ENCODE measurements around the gene SDS.

DNA sequence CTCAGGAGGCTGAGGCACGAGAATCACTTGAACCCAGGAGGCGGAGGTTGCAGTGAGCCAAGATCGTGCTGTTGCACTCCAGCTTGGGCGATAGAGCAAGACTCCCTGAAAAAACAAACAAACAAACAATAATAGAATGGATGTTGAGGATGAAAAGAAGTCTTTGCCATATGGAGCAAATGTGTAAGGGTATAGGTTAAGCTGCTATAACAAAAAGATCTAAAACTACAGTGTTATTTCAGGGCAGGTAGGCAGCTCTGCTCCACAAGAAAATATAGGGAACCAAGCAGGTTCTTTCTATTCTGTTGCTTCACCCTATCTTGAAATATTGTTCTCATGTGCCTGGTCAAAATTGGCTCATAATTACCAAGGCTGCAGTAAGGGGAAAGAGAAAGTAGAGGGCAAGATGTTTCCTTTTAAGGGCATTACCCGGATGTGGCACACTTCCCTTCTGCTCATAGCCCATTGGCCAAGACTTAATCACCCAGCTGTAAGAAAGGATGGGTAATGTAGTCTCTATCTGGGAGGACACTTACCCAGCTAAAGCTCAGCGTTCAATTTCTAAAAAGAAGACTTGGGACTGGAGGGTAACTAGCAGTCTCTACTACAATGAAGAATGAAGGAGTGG, 42.0 kb upstream of the SDS start:
- no peak for TF ChIP-seq EP300 (IDR thresholded peaks at IDR 0.05)
- TF ChIP-seq, protein P1, sequence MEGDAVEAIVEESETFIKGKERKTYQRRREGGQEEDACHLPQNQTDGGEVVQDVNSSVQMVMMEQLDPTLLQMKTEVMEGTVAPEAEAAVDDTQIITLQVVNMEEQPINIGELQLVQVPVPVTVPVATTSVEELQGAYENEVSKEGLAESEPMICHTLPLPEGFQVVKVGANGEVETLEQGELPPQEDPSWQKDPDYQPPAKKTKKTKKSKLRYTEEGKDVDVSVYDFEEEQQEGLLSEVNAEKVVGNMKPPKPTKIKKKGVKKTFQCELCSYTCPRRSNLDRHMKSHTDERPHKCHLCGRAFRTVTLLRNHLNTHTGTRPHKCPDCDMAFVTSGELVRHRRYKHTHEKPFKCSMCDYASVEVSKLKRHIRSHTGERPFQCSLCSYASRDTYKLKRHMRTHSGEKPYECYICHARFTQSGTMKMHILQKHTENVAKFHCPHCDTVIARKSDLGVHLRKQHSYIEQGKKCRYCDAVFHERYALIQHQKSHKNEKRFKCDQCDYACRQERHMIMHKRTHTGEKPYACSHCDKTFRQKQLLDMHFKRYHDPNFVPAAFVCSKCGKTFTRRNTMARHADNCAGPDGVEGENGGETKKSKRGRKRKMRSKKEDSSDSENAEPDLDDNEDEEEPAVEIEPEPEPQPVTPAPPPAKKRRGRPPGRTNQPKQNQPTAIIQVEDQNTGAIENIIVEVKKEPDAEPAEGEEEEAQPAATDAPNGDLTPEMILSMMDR (IDR thresholded peaks at IDR 0.05), result no peak
- no peak for TF ChIP-seq POLR2A (IDR thresholded peaks at IDR 0.05)
- no peak for TF ChIP-seq POLR2AphosphoS5 (IDR thresholded peaks at IDR 0.05)
